Measurements from ENCODE around the gene KRTAP20-4.

KRTAP20-4 gene

GRCh38 chr21:30668776-30669175 lies 48.3 kb downstream of the KRTAP20-4 start:
- no peak for DNase-seq

Data from NCI-H2171 (cell line).